PC-3 (cell line): ENCODE results near the gene TPCN2. TPM values are rescaled to one million over a fixed set of nuclear protein-coding genes. Genes with fewer than 3 reads are reported as not detected.
A peak's percentile ranks its signal among the peaks of the same experiment; 100 is the strongest.

Experiments
- ATAC-seq: fragments of 200-7000 bp; cut with Tn5 transposase; 2 replicates; pipeline ENCODE4 v1.9.1; 2020; ENCODE audit warnings: mild to moderate bottlenecking, moderate library complexity
- BruUV-seq: library from RNA; stranded (reverse); fragments of 400-500 nt; replicated peaks from 2 replicates; lab custom pipeline; 2021; lab: Mats Ljungman, UMichigan
- CTCF ChIA-PET: fragments of 300-600 bp; sonication (Branson Sonifier 250); formaldehyde crosslinking; loops from one replicate; lab custom pipeline; 2022; ENCODE audit warnings: antibody characterized with exemption; lab: Charles Lee
- POLR2A ChIA-PET: fragments of 300-600 bp; sonication (Branson Sonifier 250); formaldehyde crosslinking; loops from one replicate; lab custom pipeline; 2022; ENCODE audit warnings: antibody characterized with exemption; ENCODE audit not compliant: unreplicated experiment; lab: Charles Lee
- DNase-seq: peaks from one replicate; pipeline ENCODE4 v3.0.0-alpha.2; 2015
- H2AFZ ChIP-seq: fragments of 300-600 bp; sonication (generic); 2 replicates; pipeline ENCODE4 v1.6.0; 2016; ENCODE audit warnings: antibody characterized with exemption, low read length
- H3F3A ChIP-seq: fragments of 300-600 bp; sonication (generic); one replicate; pipeline ENCODE4 v1.6.0; 2017; ENCODE audit warnings: antibody characterized with exemption, low read length, control low read depth, mild to moderate bottlenecking; ENCODE audit not compliant: unreplicated experiment
- H3K27ac ChIP-seq: fragments of 300-600 bp; sonication (generic); 2 replicates; pipeline ENCODE4 v1.5.1; 2016; ENCODE audit warnings: mild to moderate bottlenecking, low read length
- H3K27me3 ChIP-seq: fragments of 300-600 bp; sonication (generic); 2 replicates; pipeline ENCODE4 v1.6.1; 2016; ENCODE audit warnings: low read length, mixed read lengths
- H3K36me3 ChIP-seq: fragments of 300-600 bp; sonication (generic); 2 replicates; pipeline ENCODE4 v1.6.1; 2016; ENCODE audit warnings: low read depth, mixed run types, low read length, mixed read lengths
- H3K4me1 ChIP-seq: fragments of 300-600 bp; sonication (generic); 2 replicates; pipeline ENCODE4 v1.5.1; 2016; ENCODE audit warnings: low read length; ENCODE audit not compliant: insufficient read depth
- H3K4me2 ChIP-seq: fragments of 300-600 bp; sonication (generic); 2 replicates; pipeline ENCODE4 v1.6.0; 2016; ENCODE audit warnings: low read length
- H3K4me3 ChIP-seq: fragments of 300-600 bp; sonication (generic); 2 replicates; pipeline ENCODE4 v1.5.1; 2016; ENCODE audit warnings: mild to moderate bottlenecking, low read length, mixed read lengths
- H3K79me2 ChIP-seq: fragments of 300-600 bp; sonication (generic); 2 replicates; pipeline ENCODE4 v1.6.1; 2017; ENCODE audit warnings: low read length, mixed read lengths
- H3K9ac ChIP-seq: fragments of 300-600 bp; sonication (generic); 2 replicates; pipeline ENCODE4 v1.6.0; 2016; ENCODE audit warnings: mild to moderate bottlenecking, low read length
- H3K9me2 ChIP-seq: fragments of 300-600 bp; sonication (generic); replicated peaks from 2 replicates; pipeline ENCODE4 v1.6.1; 2016; ENCODE audit warnings: mixed run types, low read length, mixed read lengths
- H3K9me3 ChIP-seq: fragments of 300-600 bp; sonication (generic); 2 replicates; pipeline ENCODE4 v1.6.1; 2016; ENCODE audit warnings: low read length, mixed read lengths
- H4K20me1 ChIP-seq: fragments of 300-600 bp; sonication (generic); 2 replicates; pipeline ENCODE4 v1.6.1; 2016; ENCODE audit warnings: low read length, mixed read lengths
- EZH2 ChIP-seq: fragments of 300-600 bp; sonication (generic); IDR thresholded peaks from one replicate; pipeline ENCODE4 v1.6.1; 2017; ENCODE audit warnings: antibody characterized with exemption, mild to moderate bottlenecking, low read length; ENCODE audit not compliant: unreplicated experiment
- EZH2phosphoT487 ChIP-seq: fragments of 300-600 bp; sonication (generic); IDR thresholded peaks from 2 replicates; pipeline ENCODE4 v1.6.1; 2018; ENCODE audit warnings: mild to moderate bottlenecking, antibody characterized with exemption, low read length, borderline replicate concordance
- intact Hi-C: fragments of 100-400 bp; cut with micrococcal nuclease; formaldehyde crosslinking; loops from 2 replicates; pipeline ENCODE4 v1.9.0; 2023
- total RNA-seq: library from RNA; depleted of rRNA; stranded (reverse); fragments of >200 nt; gene quantifications from 2 replicates; pipeline ENCODE4 v1.2.3, GENCODE V29; 2014
- TF ChIP-seq, protein P1 (sequence below): fragments of 300-600 bp; sonication (generic); conservative IDR thresholded peaks from 2 replicates; pipeline ENCODE4 v1.5.1; 2017; ENCODE audit warnings: antibody characterized with exemption, low read depth, mild to moderate bottlenecking, low read length

TPCN2 gene
- total RNA-seq, 1 experiment from 2014 or later = 13.0 TPM

DNA sequence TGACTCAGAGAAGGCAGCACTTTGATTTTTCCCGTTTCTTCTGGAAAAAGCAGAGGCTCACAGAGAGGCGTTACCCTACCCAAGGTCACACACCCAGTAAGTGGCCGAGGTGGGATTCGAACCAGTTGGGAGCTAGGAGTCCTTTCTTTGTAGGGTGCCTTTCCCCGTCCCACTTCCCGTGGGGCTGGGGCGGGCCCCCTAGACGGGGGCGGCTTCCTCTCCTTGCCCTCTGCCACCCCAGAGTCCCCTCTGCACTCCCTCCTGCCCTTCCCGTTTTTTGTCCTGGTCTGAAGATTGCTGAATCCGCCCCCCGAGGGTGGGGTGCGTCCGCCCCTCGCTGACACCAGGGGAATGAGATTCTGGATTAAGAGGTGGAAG is 747 bp downstream of the TPCN2 start:
- POLR2A ChIA-PET = no interaction called here
- peaks cover 55% of the 10 kb centered on the region for H3K79me2 ChIP-seq

DNA sequence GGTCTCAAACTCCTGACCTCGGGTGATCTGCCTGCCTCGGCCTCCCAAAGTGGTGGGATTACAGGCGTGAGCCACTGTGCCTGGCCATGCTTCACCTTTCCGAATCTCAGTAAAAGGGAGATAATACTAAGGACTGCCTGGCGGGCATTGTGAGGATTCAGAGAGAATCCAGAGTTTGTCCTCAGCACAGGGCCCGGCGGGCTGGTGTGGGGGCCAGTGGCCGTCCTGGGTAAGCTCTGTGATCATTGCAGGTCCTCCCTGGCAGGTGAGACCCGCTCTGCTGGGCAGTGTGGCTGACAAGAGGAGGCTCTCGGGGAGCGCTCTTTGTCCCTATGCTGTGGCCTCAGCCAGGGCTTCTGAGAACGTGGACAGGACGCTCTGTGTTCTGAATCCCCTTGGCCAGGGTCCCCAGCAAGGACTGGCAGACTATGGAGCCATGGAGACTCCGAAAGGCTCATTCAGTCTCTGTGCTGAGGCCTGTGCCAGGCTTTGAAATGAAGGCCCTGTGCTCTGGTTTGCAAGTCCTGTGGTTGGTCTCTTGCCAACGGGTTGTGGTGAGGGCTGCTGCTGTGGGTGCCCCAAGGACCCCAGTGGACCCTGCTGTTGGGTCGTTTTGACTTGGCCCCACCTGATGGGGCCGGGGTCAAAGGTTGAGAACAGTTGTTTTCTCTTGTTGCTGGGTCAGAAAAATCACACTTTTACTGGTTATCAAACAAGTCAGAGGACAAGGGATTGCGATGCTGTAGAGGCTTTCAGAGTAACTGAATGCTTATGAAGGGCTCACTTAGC is 2.1 kb downstream of the TPCN2 start:
- ChIA-PET CTCF (no interaction called here), POLR2A (interaction anchor here (0.6 kb wide), 1 partner anchor 247 kb away, joined by 5 read pairs; no protein-coding TSS in a partner anchor)
- ATAC-seq (no peak), DNase-seq (no peak)
- Histone ChIP-seq H4K20me1 (no peaks in the 10 kb centered on the region), H3K27ac (no peak overlapping the region), H3F3A (no peaks in the 10 kb centered on the region), H3K79me2 (peaks cover 55% of the 10 kb centered on the region), H3K27me3 (no peaks in the 10 kb centered on the region), H3K9ac (no peak overlapping the region), H3K4me1 (peaks cover 15% of the 10 kb centered on the region), H3K9me2 (no peaks in the 10 kb centered on the region), H3K4me3 (no peak overlapping the region), H3K9me3 (no peaks in the 10 kb centered on the region), H3K36me3 (no peaks in the 10 kb centered on the region), H2AFZ (no peak overlapping the region), H3K4me2 (no peak overlapping the region)
- intact Hi-C loops = no loop called here
- no peak for TF ChIP-seq EZH2
- TF ChIP-seq EZH2phosphoT487 = no peak
- TF ChIP-seq, protein P1, sequence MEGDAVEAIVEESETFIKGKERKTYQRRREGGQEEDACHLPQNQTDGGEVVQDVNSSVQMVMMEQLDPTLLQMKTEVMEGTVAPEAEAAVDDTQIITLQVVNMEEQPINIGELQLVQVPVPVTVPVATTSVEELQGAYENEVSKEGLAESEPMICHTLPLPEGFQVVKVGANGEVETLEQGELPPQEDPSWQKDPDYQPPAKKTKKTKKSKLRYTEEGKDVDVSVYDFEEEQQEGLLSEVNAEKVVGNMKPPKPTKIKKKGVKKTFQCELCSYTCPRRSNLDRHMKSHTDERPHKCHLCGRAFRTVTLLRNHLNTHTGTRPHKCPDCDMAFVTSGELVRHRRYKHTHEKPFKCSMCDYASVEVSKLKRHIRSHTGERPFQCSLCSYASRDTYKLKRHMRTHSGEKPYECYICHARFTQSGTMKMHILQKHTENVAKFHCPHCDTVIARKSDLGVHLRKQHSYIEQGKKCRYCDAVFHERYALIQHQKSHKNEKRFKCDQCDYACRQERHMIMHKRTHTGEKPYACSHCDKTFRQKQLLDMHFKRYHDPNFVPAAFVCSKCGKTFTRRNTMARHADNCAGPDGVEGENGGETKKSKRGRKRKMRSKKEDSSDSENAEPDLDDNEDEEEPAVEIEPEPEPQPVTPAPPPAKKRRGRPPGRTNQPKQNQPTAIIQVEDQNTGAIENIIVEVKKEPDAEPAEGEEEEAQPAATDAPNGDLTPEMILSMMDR = no peak
- no TSS peak for BruUV-seq

More for the DNA sequence above, 747 bp downstream of the TPCN2 start:
- ATAC-seq (no peak), DNase-seq (no peak)
- Histone ChIP-seq H3K27me3 (no peaks in the 10 kb centered on the region), H3K9me2 (no peaks in the 10 kb centered on the region), H2AFZ (peak overlapping the region; percentile 85), H3K36me3 (no peaks in the 10 kb centered on the region), H3K9ac (peak overlapping the region; percentile 98), H3K4me2 (peak overlapping the region; percentile 94), H3K4me3 (peak overlapping the region; percentile 93), H3K27ac (no peak overlapping the region), H3K9me3 (no peaks in the 10 kb centered on the region), H3K4me1 (peaks cover 18% of the 10 kb centered on the region), H4K20me1 (no peaks in the 10 kb centered on the region), H3F3A (no peaks in the 10 kb centered on the region)
- no TSS peak for BruUV-seq
- CTCF ChIA-PET = no interaction called here
- intact Hi-C loops = loop anchor here (2.0 to 10.0 kb wide), 3 partner anchors 38 to 65 kb away; partner anchors contain the start of gene MRGPRD
- TF ChIP-seq, protein P1 = no peak
- TF ChIP-seq EZH2phosphoT487 = no peak
- TF ChIP-seq EZH2 = no peak
